Measurements from ENCODE around the gene PLXND1.
A peak's percentile ranks its signal among the peaks of the same experiment; 100 is the strongest.
"Not testable (repeated sequence)": the region's sequence is repeated elsewhere in the genome, so short reads cannot be mapped to it uniquely, and the experiment has no call there.

PLXND1 gene, protein sequence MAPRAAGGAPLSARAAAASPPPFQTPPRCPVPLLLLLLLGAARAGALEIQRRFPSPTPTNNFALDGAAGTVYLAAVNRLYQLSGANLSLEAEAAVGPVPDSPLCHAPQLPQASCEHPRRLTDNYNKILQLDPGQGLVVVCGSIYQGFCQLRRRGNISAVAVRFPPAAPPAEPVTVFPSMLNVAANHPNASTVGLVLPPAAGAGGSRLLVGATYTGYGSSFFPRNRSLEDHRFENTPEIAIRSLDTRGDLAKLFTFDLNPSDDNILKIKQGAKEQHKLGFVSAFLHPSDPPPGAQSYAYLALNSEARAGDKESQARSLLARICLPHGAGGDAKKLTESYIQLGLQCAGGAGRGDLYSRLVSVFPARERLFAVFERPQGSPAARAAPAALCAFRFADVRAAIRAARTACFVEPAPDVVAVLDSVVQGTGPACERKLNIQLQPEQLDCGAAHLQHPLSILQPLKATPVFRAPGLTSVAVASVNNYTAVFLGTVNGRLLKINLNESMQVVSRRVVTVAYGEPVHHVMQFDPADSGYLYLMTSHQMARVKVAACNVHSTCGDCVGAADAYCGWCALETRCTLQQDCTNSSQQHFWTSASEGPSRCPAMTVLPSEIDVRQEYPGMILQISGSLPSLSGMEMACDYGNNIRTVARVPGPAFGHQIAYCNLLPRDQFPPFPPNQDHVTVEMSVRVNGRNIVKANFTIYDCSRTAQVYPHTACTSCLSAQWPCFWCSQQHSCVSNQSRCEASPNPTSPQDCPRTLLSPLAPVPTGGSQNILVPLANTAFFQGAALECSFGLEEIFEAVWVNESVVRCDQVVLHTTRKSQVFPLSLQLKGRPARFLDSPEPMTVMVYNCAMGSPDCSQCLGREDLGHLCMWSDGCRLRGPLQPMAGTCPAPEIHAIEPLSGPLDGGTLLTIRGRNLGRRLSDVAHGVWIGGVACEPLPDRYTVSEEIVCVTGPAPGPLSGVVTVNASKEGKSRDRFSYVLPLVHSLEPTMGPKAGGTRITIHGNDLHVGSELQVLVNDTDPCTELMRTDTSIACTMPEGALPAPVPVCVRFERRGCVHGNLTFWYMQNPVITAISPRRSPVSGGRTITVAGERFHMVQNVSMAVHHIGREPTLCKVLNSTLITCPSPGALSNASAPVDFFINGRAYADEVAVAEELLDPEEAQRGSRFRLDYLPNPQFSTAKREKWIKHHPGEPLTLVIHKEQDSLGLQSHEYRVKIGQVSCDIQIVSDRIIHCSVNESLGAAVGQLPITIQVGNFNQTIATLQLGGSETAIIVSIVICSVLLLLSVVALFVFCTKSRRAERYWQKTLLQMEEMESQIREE (N-terminal part only)

GRCh38 chr3:129606636-129607390, at the start of gene PLXND1:
TSS of gene PLXND1 (minus strand) at chr3:129606676. CDS start at chr3:129606639, 37 bp downstream.
- peak within 1 kb of the TSS; percentile 48 for H3K4me3 ChIP-seq
- peak; percentile 66 to 81 for DNase-seq (ENCODE audit: low spot score in 2 of 2)
- in situ Hi-C loops (cut with MboI; ENCODE audit: low sequenced_read_pairs): no loop called here
- H3K27me3 ChIP-seq (ENCODE audit: low read depth): no peaks in the 10 kb centered on the region
- peaks cover 22% of the 10 kb centered on the region for H3K4me1 ChIP-seq
- no peaks in the 10 kb centered on the region for H3K36me3 ChIP-seq (replicated peaks)
- H3K9me3 ChIP-seq: no peaks in the 10 kb centered on the region

GRCh38 chr3:129655291-129655700, 48.8 kb upstream of the PLXND1 start:
- Histone ChIP-seq H3K27me3 (ENCODE audit: low read depth) (no peaks in the 10 kb centered on the region), H3K9me3 (no peaks in the 10 kb centered on the region), H3K36me3 (replicated peaks) (no peaks in the 10 kb centered on the region), H3K4me1 (peaks cover 31% of the 10 kb centered on the region), H3K4me3 (no peak overlapping the region)
- no peak for DNase-seq (ENCODE audit: low spot score in 2 of 2)
- in situ Hi-C loops (cut with MboI; ENCODE audit: low sequenced_read_pairs): no loop called here

GRCh38 chr3:129654131-129654530, 47.7 kb upstream of the PLXND1 start:
- Histone ChIP-seq H3K36me3 (replicated peaks) (no peaks in the 10 kb centered on the region), H3K4me1 (peaks cover 32% of the 10 kb centered on the region), H3K9me3 (no peaks in the 10 kb centered on the region), H3K4me3 (no peak overlapping the region), H3K27me3 (ENCODE audit: low read depth) (no peaks in the 10 kb centered on the region)
- DNase-seq (ENCODE audit: low spot score in 2 of 2): no peak
- in situ Hi-C loops (cut with MboI; ENCODE audit: low sequenced_read_pairs): no loop called here

GRCh38 chr3:129653019-129653418, 46.5 kb upstream of the PLXND1 start:
- in situ Hi-C loops (cut with MboI; ENCODE audit: low sequenced_read_pairs): no loop called here
- no peaks in the 10 kb centered on the region for H3K27me3 ChIP-seq (ENCODE audit: low read depth)
- peaks cover 41% of the 10 kb centered on the region for H3K4me1 ChIP-seq
- no peak overlapping the region for H3K4me3 ChIP-seq
- no peaks in the 10 kb centered on the region for H3K9me3 ChIP-seq
- DNase-seq (ENCODE audit: low spot score in 2 of 2): no peak
- H3K36me3 ChIP-seq (replicated peaks): no peaks in the 10 kb centered on the region

DNA sequence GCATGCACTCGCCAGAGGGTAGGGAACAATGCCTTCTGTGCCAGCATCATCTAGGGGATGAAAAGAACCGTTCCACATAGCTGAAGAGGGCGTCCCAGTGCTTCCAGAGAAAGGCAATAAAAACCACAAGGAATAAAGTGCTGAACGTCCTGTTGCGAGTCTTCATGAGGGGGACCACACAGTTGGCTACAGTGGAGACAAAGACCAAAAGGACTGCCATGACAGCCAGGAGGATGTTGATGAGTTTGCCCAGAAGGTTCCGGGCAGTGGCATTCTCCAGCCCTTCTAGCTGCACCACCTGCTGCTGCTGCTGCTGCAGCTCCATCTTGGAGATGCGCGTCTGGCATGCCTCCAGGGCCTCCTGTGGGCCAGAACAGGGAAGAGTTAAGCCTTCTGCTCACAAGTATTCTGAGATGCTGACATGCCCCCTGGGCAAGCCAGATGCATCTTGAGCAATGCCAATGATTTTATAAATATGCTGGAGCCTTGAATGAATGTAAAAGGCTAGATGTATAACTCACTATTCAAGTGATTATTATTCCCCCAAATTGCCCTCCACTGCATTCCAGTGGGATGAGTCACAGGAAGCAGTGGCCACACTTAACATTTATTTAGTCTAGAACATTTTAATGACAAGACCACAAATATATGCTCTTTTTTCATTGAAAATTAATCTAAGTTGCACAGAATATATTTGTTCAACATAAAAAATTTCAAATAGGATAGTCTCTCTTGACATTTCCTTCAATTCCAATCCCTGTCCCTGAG, 45.1 kb upstream of the PLXND1 start:
- H3K27me3 ChIP-seq (ENCODE audit: low read depth): no peaks in the 10 kb centered on the region
- H3K4me3 ChIP-seq: no peak overlapping the region
- peaks cover 34% of the 10 kb centered on the region for H3K4me1 ChIP-seq
- peak; percentile 61 to 75 for DNase-seq (ENCODE audit: low spot score in 2 of 2)
- H3K9me3 ChIP-seq: no peaks in the 10 kb centered on the region
- H3K36me3 ChIP-seq (replicated peaks): no peaks in the 10 kb centered on the region
- in situ Hi-C loops (cut with MboI; ENCODE audit: low sequenced_read_pairs): no loop called here

GRCh38 chr3:129650256-129650872, 43.9 kb upstream of the PLXND1 start:
- Histone ChIP-seq H3K36me3 (replicated peaks) (no peaks in the 10 kb centered on the region), H3K27me3 (ENCODE audit: low read depth) (no peaks in the 10 kb centered on the region), H3K4me3 (no peak overlapping the region), H3K4me1 (peaks cover 32% of the 10 kb centered on the region), H3K9me3 (no peaks in the 10 kb centered on the region)
- peak; percentile 78 to 83 for DNase-seq (ENCODE audit: low spot score in 2 of 2)
- in situ Hi-C loops (cut with MboI; ENCODE audit: low sequenced_read_pairs): no loop called here

GRCh38 chr3:129648391-129648790, 41.9 kb upstream of the PLXND1 start:
- Histone ChIP-seq H3K36me3 (replicated peaks) (no peaks in the 10 kb centered on the region), H3K9me3 (no peaks in the 10 kb centered on the region), H3K27me3 (ENCODE audit: low read depth) (no peaks in the 10 kb centered on the region), H3K4me1 (peaks cover 32% of the 10 kb centered on the region), H3K4me3 (no peak overlapping the region)
- peak; percentile 49 to 54 for DNase-seq (ENCODE audit: low spot score in 2 of 2)
- in situ Hi-C loops (cut with MboI; ENCODE audit: low sequenced_read_pairs): no loop called here

DNA sequence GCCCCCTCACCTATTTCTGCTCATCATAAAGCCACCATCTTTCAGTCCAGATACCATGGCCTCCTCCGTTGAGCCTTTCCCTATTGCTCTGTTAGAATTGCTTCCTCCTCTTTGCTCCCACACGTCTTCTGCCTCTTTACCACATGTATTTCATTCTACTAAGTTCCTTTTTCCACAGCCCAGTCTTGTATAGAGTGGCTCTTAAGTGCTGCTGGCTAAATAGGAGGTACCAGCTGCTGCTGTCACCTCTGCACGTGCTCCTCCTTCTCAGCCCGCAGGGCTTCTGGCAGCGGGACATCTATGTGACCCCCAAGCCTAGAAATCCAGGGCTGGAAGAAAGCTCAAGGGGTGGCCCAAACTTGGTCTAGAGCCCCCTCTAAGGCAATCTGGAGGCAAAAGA, 38.8 kb upstream of the PLXND1 start:
- no peaks in the 10 kb centered on the region; the same call in 1 of the 2 replicates for H3K36me3 ChIP-seq (replicated peaks)
- no peaks in the 10 kb centered on the region for H3K27me3 ChIP-seq (ENCODE audit: low read depth)
- DNase-seq (ENCODE audit: low spot score in 2 of 2): no peak
- H3K4me1 ChIP-seq: peaks cover 33% of the 10 kb centered on the region
- in situ Hi-C loops (cut with MboI; ENCODE audit: low sequenced_read_pairs): no loop called here
- no peaks in the 10 kb centered on the region for H3K9me3 ChIP-seq
- H3K4me3 ChIP-seq: no peak overlapping the region

GRCh38 chr3:129644836-129645235, 38.4 kb upstream of the PLXND1 start:
- Histone ChIP-seq H3K9me3 (no peaks in the 10 kb centered on the region), H3K27me3 (ENCODE audit: low read depth) (no peaks in the 10 kb centered on the region), H3K4me1 (peaks cover 33% of the 10 kb centered on the region), H3K36me3 (replicated peaks) (no peaks in the 10 kb centered on the region; the same call in 1 of the 2 replicates), H3K4me3 (no peak overlapping the region)
- no peak for DNase-seq (ENCODE audit: low spot score in 2 of 2)
- in situ Hi-C loops (cut with MboI; ENCODE audit: low sequenced_read_pairs): no loop called here

GRCh38 chr3:129641567-129642260, 35.2 kb upstream of the PLXND1 start:
- peak in 1 of 2 experiments; percentile 70 for DNase-seq (ENCODE audit: low spot score in 2 of 2)
- H3K9me3 ChIP-seq; in situ Hi-C loops (cut with MboI; ENCODE audit: low sequenced_read_pairs); H3K36me3 ChIP-seq (replicated peaks); H3K4me3 ChIP-seq; H3K27me3 ChIP-seq (ENCODE audit: low read depth): not testable (repeated sequence)
- peaks cover 20% of the 10 kb centered on the region for H3K4me1 ChIP-seq

DNA sequence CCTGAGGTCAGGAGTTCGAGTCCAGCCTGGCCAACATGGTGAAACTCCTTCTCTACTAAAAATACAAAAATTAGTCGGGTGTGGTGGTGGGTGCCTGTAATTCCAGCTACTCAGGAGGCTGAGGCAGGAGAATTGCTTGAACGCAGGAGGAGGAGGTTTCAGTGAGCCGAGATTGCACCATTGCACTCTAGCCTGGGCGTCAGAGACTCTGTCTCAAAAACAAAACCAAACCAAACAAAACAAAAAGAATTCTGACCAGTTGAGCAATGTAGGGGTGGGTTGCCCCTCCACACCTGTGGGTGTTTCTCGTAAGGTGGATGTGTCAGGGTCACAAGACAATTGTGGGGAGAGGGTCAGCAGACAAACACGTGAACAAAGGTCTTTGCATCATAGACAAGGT, 34.5 kb upstream of the PLXND1 start:
- in situ Hi-C loops (cut with MboI; ENCODE audit: low sequenced_read_pairs); H3K9me3 ChIP-seq; H3K27me3 ChIP-seq (ENCODE audit: low read depth); H3K36me3 ChIP-seq (replicated peaks); H3K4me3 ChIP-seq: not testable (repeated sequence)
- DNase-seq (ENCODE audit: low spot score in 2 of 2): peak in 1 of 2 experiments; percentile 39
- peaks cover 20% of the 10 kb centered on the region for H3K4me1 ChIP-seq
